Measurements from ENCODE around the gene ATP2A3.
"Not testable (repeated sequence)": the region's sequence is repeated elsewhere in the genome, so short reads cannot be mapped to it uniquely, and the experiment has no call there.

The ATP2A3 gene

DNA sequence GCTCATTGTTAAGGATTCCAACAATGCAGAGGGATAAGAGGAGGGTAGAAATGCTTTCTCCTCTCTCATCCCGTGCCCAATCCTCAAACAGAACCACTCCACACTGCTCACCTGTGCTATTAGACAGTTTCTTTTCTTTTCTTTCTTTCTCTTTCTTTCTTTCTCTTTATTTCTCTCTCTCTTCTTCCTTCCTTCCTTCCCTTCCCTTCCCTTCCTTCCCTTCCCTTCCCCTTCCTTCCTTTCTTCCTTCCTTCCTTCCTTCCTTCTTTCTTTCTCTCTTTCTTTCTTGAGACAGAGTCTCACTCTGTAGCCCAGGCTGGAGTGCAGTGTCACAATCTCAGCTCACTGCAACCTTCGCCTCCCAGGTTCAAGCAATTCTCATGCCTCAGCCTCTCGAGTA, 27.5 kb upstream of the ATP2A3 start:
- DNase-seq (ENCODE audit: low read depth in 2 of 2) = not testable (repeated sequence)

DNA sequence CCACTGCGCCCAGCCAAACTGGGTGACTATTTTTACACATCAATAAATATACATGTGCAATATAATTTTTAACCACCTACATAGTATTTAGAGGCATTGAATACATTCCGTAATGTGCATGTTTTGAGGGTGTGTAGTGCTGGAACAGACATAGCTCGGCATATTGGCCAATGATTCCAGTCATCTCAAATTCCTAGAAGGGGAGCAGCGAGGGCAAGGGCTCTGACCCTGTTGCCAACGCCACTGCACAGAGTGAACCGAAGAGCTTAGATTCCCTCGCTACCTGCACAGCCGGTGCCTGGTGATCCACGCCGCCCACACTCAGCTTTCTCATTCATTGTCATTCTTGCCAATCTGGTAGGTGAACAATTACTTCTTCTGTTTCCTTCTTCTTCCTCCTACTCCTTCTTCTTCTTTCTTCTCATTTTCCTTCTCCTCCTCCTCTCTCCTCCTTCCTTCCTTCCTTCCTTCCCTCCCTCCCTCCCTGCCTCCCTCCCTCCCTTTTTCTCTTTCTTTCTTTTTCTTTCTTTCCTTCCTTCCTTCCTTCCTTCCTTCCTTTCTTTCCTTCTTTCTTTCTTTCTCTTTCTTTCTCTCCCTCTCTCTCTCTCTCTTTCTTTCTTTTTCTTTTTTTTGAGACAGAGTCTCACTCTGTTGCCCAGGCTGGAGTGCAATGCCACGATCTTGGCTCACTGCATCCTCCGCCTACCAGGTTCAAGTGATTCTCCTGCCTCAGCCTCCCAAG, 26.3 kb upstream of the ATP2A3 start:
- DNase-seq (ENCODE audit: low read depth in 2 of 2) = no peak

DNA sequence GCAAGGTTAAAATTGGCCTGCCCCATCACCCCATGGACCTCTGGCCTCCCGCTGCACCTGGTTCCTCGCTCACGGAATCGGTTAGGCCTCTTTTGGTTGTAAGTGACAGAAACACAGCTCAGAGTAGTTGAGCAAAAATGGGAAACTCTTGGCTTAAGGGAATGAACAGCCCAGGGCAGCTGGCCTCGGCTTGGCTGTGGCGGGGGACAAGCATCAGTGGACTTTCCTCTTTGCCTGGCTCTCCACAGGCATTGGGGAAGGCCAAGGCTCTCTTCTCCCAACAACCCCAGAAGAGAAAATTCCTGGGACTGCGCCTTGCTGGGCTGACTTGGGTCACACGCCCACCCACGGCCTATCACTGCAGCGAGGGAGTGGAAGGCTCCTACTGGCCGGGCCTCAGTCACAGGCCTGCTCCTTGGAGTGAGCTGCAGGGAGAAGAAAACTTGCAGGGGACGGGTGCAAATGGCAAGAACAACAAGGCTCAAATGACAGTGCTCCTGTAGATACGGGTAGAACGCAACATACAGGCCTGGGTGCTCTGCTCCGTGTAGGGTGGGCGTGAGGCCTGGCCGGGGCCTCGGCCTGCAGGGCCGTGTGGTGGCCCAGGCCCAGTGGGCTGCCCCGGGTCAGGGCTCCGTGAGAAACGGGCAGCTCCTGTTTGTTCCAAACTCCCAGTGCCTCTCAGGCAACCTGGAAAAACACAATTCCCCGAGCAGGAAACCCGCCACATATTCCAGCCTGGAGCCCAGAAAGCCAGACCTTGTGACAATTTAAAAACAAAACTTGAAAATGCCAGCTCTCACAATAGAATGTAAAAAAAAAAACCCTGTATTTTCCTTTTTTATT, 25.0 kb upstream of the ATP2A3 start:
- no peak for DNase-seq (ENCODE audit: low read depth in 2 of 2)

DNA sequence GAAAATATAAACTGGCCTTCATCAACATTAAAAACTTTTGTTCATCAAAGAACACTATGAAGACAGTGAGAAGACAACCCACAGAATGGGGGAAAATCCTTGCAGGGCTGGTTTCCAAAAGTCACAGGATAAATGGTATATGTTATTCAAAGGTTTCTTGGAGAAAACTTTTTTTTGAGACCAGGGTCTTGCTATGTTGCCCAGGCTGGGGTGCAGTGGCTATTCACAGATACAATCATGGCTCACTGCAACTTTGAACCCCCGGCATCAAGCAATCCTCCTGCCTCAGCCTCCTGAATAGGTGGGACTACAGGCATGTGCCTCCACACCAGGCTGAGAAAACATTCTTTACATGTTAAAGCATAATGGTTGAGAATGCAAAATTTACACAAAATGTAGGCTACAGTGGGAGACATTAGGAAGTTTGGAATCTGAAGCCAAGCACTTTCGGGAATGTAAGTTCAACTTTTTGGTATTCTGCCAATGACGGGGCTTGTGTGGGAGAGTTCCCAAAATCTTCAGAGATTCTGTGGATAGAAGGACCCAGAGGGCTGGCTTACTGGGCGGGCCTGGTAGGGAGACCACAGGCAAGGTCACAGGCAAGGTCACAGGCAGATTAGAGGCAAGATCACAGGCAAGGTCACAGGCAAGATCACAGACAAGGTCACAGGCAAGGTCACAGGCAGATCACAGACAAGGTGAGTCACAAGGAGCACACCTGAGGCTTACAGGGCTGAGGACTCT, 24.2 kb upstream of the ATP2A3 start:
- DNase-seq (ENCODE audit: low read depth in 2 of 2) = no peak

DNA sequence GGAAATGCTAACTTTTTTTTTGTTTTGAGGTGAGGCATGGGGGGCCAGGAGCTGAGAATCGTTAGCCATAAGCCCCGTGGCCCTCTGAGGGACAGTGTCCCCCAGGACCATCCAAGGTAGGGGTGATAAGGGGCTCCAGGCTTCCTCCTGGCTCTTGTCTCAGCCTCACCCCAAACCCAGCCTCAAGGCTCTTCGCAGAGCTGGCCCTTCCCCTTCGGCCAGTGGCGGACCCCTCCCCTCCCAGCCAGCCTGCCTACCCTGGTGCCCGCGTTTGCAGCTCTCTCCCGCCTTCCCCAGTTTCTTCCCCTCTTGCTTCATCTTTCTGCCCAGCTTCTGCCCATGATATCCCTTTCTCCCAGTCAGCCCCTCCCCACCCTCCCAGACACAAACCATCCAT, 22.7 kb upstream of the ATP2A3 start:
- no peak for DNase-seq (ENCODE audit: low read depth in 2 of 2)

DNA sequence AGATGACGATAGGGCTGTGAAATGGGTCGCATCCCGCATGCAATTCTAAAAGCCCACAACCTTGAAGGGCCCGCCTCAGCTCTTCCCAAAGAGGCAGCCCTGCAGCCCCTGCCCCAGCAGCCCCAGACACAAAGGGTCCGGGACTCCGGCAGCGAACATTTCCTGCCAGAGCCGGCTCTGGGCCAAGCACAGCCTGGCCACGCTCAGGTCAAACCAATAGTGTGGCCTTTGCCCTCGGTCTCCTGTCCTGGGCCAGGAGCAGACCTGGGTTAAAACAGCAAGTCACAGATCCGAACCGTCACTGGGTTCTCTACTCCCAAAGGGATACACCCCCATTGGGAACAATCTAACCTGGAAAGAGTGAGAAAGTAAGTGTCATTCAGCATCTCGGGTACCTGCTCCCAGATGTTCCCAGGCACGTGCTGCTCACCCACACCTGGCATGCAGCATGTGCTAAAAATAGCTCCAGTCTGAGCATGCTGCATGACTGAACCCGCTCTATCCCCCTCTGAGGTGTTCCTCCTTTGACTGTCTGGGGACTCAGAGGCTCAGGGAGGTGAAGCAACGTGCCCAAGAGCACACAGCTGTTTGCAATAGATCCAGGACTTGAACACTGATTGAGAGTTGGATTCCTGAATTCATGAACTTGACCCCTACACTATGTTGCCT, 22.2 kb upstream of the ATP2A3 start:
- DNase-seq (ENCODE audit: low read depth in 2 of 2) = no peak

DNA sequence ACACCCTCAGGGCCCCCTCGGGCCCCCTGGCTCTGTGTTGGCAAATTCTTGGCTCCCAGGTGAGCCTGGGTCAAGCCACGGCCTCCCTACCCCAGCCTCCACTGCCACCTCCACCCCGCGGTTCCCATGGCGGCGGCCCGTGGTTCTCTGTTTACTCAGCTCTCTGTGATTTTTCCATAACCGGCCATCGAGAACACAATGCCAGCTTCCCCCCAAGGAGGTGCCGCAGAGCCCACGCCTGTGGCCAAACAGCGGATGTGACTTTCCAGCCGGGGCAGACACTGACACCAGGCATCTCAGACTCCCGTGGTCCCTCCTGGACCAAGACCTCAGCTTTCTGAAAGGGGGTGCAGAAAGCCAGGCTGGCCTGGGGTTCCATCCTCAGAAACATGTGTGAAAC, 21.6 kb upstream of the ATP2A3 start:
- DNase-seq (ENCODE audit: low read depth in 2 of 2) = no peak

DNA sequence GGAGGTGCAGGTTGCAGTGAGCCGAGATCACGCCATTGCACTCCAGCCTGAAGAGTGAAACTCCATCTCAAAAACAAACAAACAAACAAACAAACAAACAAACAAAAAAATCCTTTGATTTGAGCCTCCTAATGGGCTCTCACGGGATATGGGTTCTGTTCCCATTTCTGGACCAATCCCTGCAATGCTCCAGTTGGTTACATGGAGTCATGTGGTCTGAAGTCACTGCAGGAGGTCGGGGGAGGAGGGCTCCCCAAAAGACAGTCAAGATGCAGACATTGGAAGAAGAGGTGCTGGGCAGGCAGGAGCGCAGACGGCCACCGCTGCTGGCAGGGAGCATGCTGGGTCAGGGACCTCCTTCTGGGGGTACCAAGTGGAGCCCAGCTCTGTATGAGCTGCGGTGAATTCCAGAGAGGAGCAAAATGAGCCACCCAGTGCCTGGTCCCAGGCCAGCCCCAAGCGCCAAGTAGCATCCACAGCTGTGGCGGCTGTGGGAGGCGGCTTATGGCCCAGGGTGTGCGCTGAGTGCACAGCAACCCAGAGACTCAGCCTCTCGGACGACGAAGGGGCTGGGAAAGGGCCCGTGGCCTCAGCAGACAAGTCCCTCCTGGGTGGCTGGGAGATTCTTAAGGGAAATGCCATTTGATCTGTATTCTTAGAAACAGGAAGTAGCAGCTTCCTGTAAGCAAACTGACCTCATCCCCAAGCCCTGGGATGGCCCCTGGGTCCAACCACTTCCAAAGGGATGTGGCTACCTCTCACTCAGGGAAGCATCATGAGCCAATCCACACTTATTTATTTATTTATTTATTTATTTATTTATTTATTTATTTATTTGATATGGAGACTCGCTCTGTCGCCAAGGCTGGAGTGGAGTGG, 19.6 kb upstream of the ATP2A3 start:
- no peak for DNase-seq (ENCODE audit: low read depth in 2 of 2)

DNA sequence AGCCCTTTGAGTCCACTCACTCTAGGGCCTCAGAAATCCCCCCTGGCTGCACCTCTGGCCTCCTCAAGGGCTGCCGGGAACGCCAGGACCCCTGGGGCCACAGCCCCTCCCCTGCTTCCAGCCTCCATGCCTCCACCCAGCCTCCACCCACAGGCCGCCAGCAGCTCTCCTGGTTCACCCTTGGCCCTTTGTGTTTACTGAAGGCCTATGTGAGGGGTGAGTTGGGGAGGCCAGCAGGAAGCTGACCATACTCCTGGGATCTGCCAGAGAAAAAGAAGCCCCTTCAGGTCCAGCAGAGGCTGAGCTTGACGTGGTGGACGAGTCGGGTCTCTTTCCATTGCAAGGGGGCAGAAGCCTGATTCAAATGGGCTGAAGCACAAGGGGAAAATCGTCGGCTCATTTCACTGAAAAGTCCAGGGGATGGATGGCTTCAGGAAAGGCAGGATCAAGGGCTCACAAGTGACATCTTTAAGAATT, 18.3 kb upstream of the ATP2A3 start:
- DNase-seq (ENCODE audit: low read depth in 2 of 2) = no peak

DNA sequence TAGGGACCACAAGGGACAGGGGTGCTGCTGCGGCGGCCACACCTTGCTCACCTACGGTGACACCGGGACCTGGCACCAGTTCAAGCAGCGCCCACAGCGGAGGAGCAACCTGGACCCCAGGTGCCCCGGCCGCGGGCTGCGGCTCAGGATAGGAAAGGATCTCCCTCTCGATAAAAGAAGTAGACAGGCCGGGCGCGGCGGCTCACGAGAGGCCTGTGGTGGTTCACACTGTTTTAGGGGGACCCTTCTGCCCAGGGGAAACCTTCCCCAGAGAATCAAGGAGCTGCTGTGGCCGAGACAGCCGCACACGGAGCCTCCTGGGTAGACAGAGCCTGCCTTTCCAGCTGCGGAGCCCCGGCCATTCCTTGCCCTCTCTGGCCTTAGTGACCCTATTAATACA, 17.9 kb upstream of the ATP2A3 start:
- DNase-seq (ENCODE audit: low read depth in 2 of 2) = no peak

DNA sequence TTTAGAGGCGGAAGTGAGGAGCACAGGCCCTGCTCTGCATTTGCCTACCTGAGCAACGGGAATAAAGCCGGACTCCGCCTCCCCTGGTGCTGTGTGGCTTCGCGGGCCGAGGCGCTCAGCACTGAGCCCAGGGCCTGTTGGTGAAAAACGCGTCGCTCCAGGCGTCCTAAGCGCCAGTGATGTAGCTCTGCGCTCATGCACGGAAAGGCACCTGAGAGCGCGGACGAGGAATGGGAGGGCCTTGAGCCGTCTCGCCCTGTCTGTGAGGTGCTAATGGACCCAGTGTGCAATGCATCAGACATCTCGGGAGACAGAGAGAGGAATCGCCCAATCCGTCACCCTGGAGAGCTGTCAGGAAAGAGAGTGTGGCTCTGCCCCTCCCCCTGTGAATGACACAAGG, 17.2 kb upstream of the ATP2A3 start:
- no peak for DNase-seq (ENCODE audit: low read depth in 2 of 2)

DNA sequence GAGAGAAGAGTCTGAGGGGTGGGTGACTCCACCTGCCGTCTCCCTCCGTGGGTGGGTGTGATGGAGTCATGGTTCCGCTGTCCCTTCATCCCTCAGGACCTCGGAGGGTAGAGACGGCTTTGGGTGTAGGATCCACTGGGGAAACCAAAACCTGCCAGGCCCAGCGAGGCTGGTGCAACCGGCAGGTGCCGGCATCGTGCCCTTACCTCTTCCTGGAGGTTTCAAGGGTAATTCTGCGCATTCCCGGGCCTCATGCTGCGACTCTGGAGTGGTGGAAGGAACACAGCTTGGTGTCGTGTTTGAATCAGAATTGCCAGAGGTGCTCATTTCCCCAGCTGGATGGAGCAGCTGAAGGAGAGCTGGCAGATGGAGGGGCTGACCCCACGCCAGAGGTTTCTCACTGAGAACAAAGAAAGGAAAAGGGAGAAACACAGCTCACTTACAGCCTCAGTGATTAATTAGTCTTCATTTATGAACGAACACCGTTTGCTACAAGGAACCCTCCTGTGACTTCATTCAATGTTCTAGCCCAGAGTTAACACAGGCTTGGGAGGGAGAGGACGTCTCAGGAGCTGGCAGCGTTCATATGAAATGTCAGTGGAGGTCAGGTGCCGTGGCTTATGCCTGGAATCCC, 16.3 kb upstream of the ATP2A3 start:
- DNase-seq (ENCODE audit: low read depth in 2 of 2) = no peak

DNA sequence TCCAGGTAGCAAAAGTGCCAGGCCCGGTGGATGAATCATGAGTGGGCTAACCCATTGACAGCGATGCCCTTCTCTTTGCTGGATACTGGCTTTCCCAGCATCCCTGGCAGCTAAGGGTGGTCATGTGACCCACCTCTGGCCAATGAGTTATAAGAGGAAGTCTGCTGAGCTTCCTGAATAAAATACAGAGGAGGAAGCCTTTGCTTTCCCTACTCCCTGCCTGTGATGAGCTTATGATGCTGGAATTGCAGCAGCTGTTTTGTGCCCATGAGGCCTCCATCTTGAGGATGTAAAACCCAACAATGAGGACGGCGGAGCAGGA, 15.0 kb upstream of the ATP2A3 start:
- no peak for DNase-seq (ENCODE audit: low read depth in 2 of 2)

DNA sequence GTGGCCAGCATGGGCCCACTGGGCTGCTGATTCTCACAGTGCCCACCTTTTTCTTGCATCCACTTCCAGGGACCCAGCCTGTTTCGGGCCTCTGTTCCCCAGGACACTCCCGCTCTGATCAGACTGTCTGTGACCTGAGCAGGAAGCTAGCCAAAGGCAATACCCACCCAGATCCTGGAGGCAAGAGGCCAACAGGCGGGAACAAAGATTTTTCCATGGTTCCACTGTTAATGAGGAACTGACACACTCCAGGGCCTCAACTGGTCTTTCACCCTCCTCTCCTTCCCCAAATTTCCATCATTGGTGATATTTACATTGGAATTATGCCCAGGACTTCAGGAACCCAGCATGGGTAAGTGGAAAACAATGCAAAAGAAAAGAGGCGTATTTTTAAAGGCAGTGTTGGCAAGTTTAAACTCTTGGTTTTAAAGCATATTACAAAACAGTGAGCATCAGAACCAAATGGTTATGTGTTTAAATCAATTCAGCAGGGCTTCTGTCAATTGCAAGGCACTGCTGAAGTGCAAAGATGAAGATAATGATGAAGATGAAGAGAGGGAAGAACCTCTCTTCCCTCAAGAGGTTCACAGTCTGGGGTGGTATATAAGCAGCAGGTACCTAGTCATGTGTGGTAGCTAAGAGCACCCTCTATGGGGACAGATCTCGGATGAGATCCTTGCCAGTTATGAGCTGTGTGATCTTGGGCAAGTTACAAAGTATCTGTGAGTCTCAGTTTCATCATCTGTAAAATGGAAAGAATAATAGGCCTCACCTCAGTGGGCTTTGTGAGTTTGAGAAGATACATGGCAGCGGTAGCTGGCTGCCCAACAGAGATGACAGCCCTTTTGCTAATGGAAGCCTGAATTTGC, 14.4 kb upstream of the ATP2A3 start:
- DNase-seq (ENCODE audit: low read depth in 2 of 2) = no peak

DNA sequence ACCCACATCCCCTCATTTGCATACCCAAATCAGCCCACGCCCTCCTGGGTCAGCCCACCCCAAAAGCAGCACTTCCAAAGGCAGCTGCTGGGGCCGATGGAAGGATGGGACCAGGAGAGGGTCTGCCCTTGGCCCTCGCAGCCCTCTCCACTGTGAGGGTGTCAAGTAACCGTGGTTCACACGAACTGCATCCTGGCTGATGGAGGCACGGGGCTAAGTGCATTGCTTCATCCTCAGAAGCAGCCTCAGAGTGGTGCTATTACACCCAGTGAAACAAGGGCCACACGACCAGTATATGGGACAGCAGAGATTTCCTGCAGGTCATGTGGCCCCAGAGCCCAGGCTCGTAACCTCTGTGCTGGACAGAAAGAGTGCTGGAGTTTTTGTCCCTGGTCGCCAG, 13.2 kb upstream of the ATP2A3 start:
- no peak for DNase-seq (ENCODE audit: low read depth in 2 of 2)

DNA sequence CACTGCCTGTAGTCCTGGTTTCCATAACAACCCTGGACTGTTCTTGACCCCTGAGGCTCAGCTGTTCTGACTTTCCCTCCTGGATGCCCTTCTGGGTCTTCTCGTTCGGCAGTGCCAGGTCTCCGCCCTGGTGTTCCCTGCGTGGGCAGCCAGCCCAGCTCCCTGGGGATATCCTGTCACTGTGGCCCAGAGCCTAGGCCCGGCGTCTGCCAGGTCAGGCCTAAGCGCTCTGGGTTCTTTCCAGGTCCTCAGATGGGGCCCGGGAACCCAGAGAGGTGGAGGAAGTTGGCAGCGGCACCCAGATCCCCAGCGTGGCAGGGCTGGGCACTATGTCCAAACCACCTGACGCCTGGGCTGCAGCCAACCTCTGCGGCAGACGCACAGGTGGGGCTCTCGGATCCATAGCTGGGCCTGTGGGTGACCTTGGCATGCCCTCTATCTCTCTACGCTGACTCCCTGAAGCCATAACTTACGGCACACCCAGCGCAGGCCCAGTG, 12.5 kb upstream of the ATP2A3 start:
- no peak for DNase-seq (ENCODE audit: low read depth in 2 of 2)

DNA sequence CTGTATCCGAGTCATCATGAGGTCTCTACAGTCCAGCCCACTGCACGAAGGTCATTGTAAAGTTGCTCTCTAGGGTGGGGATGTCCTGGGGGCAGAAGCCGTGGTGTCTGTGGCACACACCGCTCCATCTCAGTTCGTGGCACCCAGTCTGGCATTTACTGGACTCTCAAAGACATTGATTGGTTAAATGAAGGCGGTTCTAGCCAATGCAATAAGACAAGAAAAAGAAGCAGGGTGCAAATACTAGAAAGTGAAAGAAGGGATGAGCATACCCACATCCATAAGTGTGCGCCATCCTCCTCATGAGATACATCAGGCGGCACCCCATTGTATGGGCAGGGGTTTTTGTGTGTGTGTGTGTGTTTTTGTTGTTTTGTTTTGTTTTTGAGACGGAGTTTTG, 10.7 kb upstream of the ATP2A3 start:
- DNase-seq (ENCODE audit: low read depth in 2 of 2) = no peak

DNA sequence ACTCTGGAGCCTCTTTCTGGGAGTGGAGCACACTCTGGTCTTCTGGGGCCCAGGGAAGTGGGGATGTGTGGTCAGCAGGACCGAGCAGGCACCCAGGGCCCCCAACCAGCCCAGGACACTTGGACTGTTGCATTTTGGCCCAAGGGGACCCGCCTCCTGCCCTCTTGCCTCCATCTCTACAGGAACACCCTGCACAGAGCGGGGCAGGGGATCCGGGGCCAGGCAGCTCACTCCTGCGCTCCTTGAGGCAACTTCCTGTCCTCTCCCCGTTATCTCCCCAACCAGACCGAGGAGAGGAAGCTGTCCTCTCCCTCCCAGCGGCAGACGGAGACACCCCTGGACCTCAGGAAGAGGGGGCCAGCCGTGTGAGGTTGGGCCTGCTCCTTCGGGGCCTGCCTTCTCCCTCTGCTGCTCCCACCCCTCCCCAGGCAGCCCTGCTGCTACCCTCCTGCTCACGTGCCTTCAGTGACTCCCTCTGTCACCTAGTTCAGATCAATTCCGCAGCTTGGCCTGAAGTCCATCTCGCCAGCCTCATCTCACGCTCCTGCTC, 10.0 kb upstream of the ATP2A3 start:
- DNase-seq (ENCODE audit: low read depth in 2 of 2) = no peak

DNA sequence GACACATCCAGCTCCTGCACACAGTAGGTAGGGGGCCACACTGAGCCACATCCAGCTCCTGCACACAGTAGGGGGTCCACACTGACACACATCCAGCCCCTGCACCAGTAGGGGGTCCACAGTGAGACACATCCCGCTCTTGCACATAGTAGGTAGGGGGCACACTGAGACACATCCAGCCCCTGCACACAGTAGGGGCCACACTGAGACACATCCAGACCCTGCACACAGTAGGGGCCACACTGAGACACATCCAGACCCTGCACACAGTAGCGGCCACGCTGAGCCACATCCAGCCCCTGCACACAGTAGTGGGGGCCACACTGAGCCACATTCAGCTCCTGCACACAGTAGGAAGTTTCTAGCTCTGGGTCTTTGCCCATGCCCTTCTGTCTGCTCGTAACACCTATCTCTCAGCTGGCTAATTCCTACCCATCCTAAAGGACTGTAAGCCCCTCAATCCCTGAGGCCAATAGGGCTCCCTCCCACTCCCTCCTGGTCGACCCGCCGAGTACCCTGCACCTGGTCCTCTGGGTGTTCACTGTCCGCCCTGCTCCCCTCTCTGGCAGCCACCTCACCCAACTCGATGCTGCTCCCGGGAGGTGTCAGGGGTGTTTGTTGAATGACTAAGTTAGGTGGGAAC, 9.4 kb upstream of the ATP2A3 start:
- no peak for DNase-seq (ENCODE audit: low read depth in 2 of 2)

Data from stimulated activated CD8-positive, alpha-beta memory T cell treated with anti-CD3 and anti-CD28 coated beads, Interleukin-15, amount 100 ng/mL, for 48 hours (primary cell).